IPS-18a (cell line): ENCODE results near the gene FPGT.
"Not testable (repeated sequence)": the region's sequence is repeated elsewhere in the genome, so short reads cannot be mapped to it uniquely, and the experiment has no call there.

Source experiments
- H3K27ac ChIP-seq: one replicate; pipeline ENCODE4 v1.5.1; 2013; ENCODE audit warnings: low read length
- H3K27me3 ChIP-seq: one replicate; pipeline ENCODE4 v1.6.1; 2013; ENCODE audit warnings: mild to moderate bottlenecking, low read length; ENCODE audit not compliant: control insufficient read depth, insufficient read depth
- H3K36me3 ChIP-seq: one replicate; pipeline ENCODE4 v1.6.1; 2013; ENCODE audit warnings: low read depth, low read length; ENCODE audit not compliant: control insufficient read depth
- H3K4me1 ChIP-seq: one replicate; pipeline ENCODE4 v1.6.1; 2013; ENCODE audit warnings: low read depth, low read length; ENCODE audit not compliant: control insufficient read depth
- H3K4me3 ChIP-seq: one replicate; pipeline ENCODE4 v1.5.1; 2013; ENCODE audit warnings: low read length
- H3K9ac ChIP-seq: one replicate; pipeline ENCODE4 v1.6.1; 2013; ENCODE audit warnings: mild to moderate bottlenecking, low read length, moderate library complexity
- H3K9me3 ChIP-seq: one replicate; pipeline ENCODE4 v1.6.1; 2013; ENCODE audit warnings: low read depth, low read length; ENCODE audit not compliant: control insufficient read depth

The FPGT gene

GRCh38 chr1:74222701-74223100 lies 24.7 kb downstream of the FPGT start:
- no peaks in the 10 kb centered on the region for H3K36me3 ChIP-seq
- no peak overlapping the region for H3K9ac ChIP-seq
- no peaks in the 10 kb centered on the region for H3K27me3 ChIP-seq
- no peak overlapping the region for H3K27ac ChIP-seq
- no peaks in the 10 kb centered on the region for H3K9me3 ChIP-seq
- H3K4me3 ChIP-seq, result no peak overlapping the region
- no peaks in the 10 kb centered on the region for H3K4me1 ChIP-seq

GRCh38 chr1:74223453-74223852 lies 25.4 kb downstream of the FPGT start:
- peaks cover 3% of the 10 kb centered on the region for H3K9me3 ChIP-seq
- no peak overlapping the region for H3K27ac ChIP-seq
- H3K9ac ChIP-seq, result no peak overlapping the region
- no peaks in the 10 kb centered on the region for H3K4me1 ChIP-seq
- H3K27me3 ChIP-seq, result no peaks in the 10 kb centered on the region
- no peaks in the 10 kb centered on the region for H3K36me3 ChIP-seq
- no peak overlapping the region for H3K4me3 ChIP-seq

- Histone ChIP-seq H3K27me3 (no peaks in the 10 kb centered on the region), H3K27ac (no peak within 1 kb of the TSS), H3K36me3 (no peaks in the 10 kb centered on the region), H3K9me3 (no peaks in the 10 kb centered on the region), H3K9ac (no peak within 1 kb of the TSS), H3K4me3 (no peak within 1 kb of the TSS), H3K4me1 (no peaks in the 10 kb centered on the region)
Observed at GRCh38 chr1:74235153-74235552, 37.1 kb downstream of the FPGT start, which contains the start of gene TNNI3K. TNNI3K (plus strand) TSS chr1:74235387; CDS start chr1:74235452, 65 bp downstream.

GRCh38 chr1:74236440-74236839 lies 38.4 kb downstream of the FPGT start:
- Histone ChIP-seq H3K36me3 (no peaks in the 10 kb centered on the region), H3K27ac (no peak overlapping the region), H3K27me3 (no peaks in the 10 kb centered on the region), H3K4me1 (no peaks in the 10 kb centered on the region), H3K9ac (no peak overlapping the region), H3K9me3 (no peaks in the 10 kb centered on the region), H3K4me3 (no peak overlapping the region)

- H3K4me1 ChIP-seq, result no peaks in the 10 kb centered on the region
Observed at GRCh38 chr1:74237035-74237434, 39.0 kb downstream of the FPGT start.

GRCh38 chr1:74237787-74238186 lies 39.7 kb downstream of the FPGT start:
- Histone ChIP-seq H3K4me1 (no peaks in the 10 kb centered on the region), H3K27ac (no peak overlapping the region), H3K9me3 (no peaks in the 10 kb centered on the region)

More at GRCh38 chr1:74237035-74237434, 39.0 kb downstream of the FPGT start:
- Histone ChIP-seq H3K27ac (no peak overlapping the region), H3K9me3 (no peaks in the 10 kb centered on the region), H3K27me3 (no peaks in the 10 kb centered on the region), H3K36me3 (no peaks in the 10 kb centered on the region), H3K4me3 (no peak overlapping the region), H3K9ac (no peak overlapping the region)

GRCh38 chr1:74245168-74245772 lies 47.2 kb downstream of the FPGT start:
- Histone ChIP-seq H3K9me3 (peaks cover 6% of the 10 kb centered on the region), H3K27ac (no peak overlapping the region), H3K36me3 (no peaks in the 10 kb centered on the region), H3K27me3 (peaks cover 26% of the 10 kb centered on the region), H3K9ac (no peak overlapping the region), H3K4me3 (peak overlapping the region; percentile 23), H3K4me1 (peaks cover 26% of the 10 kb centered on the region)

More at GRCh38 chr1:74237787-74238186, 39.7 kb downstream of the FPGT start:
- no peak overlapping the region for H3K9ac ChIP-seq
- H3K27me3 ChIP-seq, result no peaks in the 10 kb centered on the region
- H3K4me3 ChIP-seq, result no peak overlapping the region
- no peaks in the 10 kb centered on the region for H3K36me3 ChIP-seq

GRCh38 chr1:74246315-74246714 lies 48.3 kb downstream of the FPGT start:
- Histone ChIP-seq H3K27me3 (peaks cover 26% of the 10 kb centered on the region), H3K4me3 (no peak overlapping the region), H3K9me3 (peaks cover 6% of the 10 kb centered on the region), H3K27ac (no peak overlapping the region), H3K4me1 (peaks cover 26% of the 10 kb centered on the region), H3K36me3 (no peaks in the 10 kb centered on the region), H3K9ac (no peak overlapping the region)

GRCh38 chr1:74247881-74248528 lies 50.0 kb downstream of the FPGT start:
- Histone ChIP-seq H3K36me3 (no peaks in the 10 kb centered on the region), H3K27me3 (peaks cover 26% of the 10 kb centered on the region), H3K9me3 (peaks cover 6% of the 10 kb centered on the region), H3K4me3 (no peak overlapping the region), H3K27ac (no peak overlapping the region), H3K4me1 (peaks cover 26% of the 10 kb centered on the region), H3K9ac (no peak overlapping the region)

GRCh38 chr1:74253243-74253824 lies 55.3 kb downstream of the FPGT start:
- H3K4me3 ChIP-seq, H3K36me3 ChIP-seq: not testable (repeated sequence)

More at GRCh38 chr1:74253243-74253824, 55.3 kb downstream of the FPGT start:
- not testable (repeated sequence) for H3K9ac ChIP-seq, H3K4me1 ChIP-seq, H3K27me3 ChIP-seq, H3K9me3 ChIP-seq, H3K27ac ChIP-seq
